OCI-LY7 (cell line): ENCODE results near the gene FN3K.

Experiments
- EZH2phosphoT487 ChIP-seq: fragments of 200-600 bp; sonication (generic); IDR thresholded peaks from 2 replicates; pipeline ENCODE4 v1.6.1; 2018; ENCODE audit warnings: low read depth, borderline replicate concordance, mild to moderate bottlenecking, mixed run types, antibody characterized with exemption, low read length, moderate library complexity, mixed read lengths
- TF ChIP-seq, protein P1 (sequence below): fragments of 200-600 bp; sonication (generic); conservative IDR thresholded peaks from 2 replicates; pipeline ENCODE4 v1.5.1; 2014; ENCODE audit warnings: mild to moderate bottlenecking, antibody characterized with exemption, low read length, moderate library complexity, mixed read lengths

DNA sequence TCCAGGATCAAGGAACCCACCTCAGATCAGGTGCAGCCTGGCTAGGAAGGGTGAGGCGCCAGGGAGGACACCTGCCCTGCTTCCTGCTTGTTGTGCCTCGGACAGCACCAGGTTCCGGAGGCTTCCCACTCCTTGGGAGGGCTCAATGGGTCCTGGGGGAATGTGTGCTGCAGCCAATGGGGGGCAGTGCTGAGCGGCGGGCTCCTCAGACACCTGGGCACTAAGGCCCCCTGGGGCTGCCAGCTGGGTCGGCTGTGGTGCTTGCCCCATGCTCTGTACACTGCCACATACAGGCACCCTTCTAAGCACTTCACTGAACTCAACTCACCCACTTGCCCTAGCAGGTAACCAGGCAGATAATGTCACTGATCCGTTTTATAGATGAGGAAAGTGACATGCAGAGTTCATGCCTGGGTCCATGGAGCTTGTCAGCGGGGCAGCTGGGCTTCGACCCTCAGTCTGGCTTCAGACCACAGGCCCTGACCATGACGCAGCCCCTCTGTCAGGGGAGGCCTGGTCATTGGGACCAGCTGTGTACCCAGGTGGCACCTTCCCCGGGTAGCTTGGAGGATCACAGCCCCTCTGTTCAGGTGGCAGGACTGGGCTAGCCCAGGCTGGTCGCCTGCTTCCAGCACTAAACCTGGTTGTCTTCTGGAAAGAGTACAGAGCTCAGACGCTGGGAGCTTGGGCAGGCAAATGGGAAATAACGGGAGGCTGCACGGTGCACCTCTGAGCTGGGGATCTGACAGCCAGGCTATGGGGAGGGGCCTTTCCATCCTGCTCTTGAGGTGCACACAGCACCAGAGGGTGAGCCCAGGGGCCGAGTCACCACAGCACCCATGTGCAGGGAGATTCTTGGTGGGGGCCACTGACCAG lies 8.2 kb downstream of the FN3K start:
- TF ChIP-seq, protein P1, sequence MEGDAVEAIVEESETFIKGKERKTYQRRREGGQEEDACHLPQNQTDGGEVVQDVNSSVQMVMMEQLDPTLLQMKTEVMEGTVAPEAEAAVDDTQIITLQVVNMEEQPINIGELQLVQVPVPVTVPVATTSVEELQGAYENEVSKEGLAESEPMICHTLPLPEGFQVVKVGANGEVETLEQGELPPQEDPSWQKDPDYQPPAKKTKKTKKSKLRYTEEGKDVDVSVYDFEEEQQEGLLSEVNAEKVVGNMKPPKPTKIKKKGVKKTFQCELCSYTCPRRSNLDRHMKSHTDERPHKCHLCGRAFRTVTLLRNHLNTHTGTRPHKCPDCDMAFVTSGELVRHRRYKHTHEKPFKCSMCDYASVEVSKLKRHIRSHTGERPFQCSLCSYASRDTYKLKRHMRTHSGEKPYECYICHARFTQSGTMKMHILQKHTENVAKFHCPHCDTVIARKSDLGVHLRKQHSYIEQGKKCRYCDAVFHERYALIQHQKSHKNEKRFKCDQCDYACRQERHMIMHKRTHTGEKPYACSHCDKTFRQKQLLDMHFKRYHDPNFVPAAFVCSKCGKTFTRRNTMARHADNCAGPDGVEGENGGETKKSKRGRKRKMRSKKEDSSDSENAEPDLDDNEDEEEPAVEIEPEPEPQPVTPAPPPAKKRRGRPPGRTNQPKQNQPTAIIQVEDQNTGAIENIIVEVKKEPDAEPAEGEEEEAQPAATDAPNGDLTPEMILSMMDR = peak; percentile 26; the same call in 1 of the 2 replicates
- no peak for TF ChIP-seq EZH2phosphoT487
